Left lung (tissue), 10 donors: Measurements from ENCODE around the gene NR6A1. TPM values are rescaled to one million over a fixed set of nuclear protein-coding genes. Genes with fewer than 3 reads are reported as not detected.

ENCODE experiments used
- ATAC-seq: fragments of 200-7000 bp; cut with Tn5 transposase; one replicate; pipeline ENCODE4 v1.9.1; 2020; ENCODE audit warnings: moderate library complexity
- DNase-seq, 4 donors: peaks; one replicate each; pipeline ENCODE4 v3.0.0-alpha.2; 2013 to 2020
- H3K27ac ChIP-seq, 2 donors: fragments of 200-600 bp; sonication (generic) in 1 of 2; one replicate each; pipeline versions ENCODE4 v1.5.0 to v1.8.0; 2020 to 2021
- H3K27me3 ChIP-seq, 2 donors: fragments of 200-600 bp; sonication (generic) in 1 of 2; one replicate each; pipeline versions ENCODE4 v1.5.0 to v1.8.0; 2020 to 2021
- H3K36me3 ChIP-seq, 2 donors: fragments of 200-600 bp; sonication (generic) in 1 of 2; one replicate each; pipeline versions ENCODE4 v1.5.0 to v1.8.0; 2020 to 2021
- H3K4me1 ChIP-seq, 2 donors: fragments of 200-600 bp; one replicate each; pipeline ENCODE4 v1.8.0; 2021
- H3K4me3 ChIP-seq, 2 donors: fragments of 200-600 bp; sonication (generic) in 1 of 2; one replicate each; pipeline versions ENCODE4 v1.5.0 to v1.8.0; 2020 to 2021; ENCODE audit warnings: mild to moderate bottlenecking in 1 of 2
- H3K9me3 ChIP-seq, 2 donors: fragments of 200-600 bp; sonication (generic) in 1 of 2; one replicate each; pipeline versions ENCODE4 v1.5.0 to v1.8.0; 2020 to 2021
- CTCF ChIP-seq, 2 donors: fragments of 200-600 bp; sonication (generic) in 1 of 2; IDR thresholded peaks; one replicate each; pipeline versions ENCODE4 v1.5.0 to v1.8.0; 2021; ENCODE audit warnings: antibody characterized with exemption in 2 of 2
- intact Hi-C, 2 donors: fragments of 100-400 bp; cut with DNase I; formaldehyde crosslinking; loops; one replicate each; pipeline versions ENCODE4 v1.11.2 to v1.14.2; 2022
- polyA plus RNA-seq, 6 donors: library from polyadenylated mRNA; unstranded; fragments of 120-200 nt; gene quantifications; one replicate each; pipeline ENCODE4 v1.2.1, GENCODE V29; 2013; ENCODE audit not compliant: insufficient read length in 6 of 6
- total RNA-seq, 2 donors: library from RNA; stranded (reverse); fragmentation: NEBNext Ultra II Directional; extraction: Animal tissue kit (Norgen Biotek cat#: 25700); gene quantifications; one replicate each; pipeline ENCODE4 v1.2.1, GENCODE V29; 2021
- donor health status: DM: no; HTN: yes; CAD: no.
- donor health status: DM: no; HTN: no; CAD: no.

The NR6A1 gene
- total and polyA plus RNA-seq, 8 donors, result 1.2 to 4.1 (median 1.7) TPM

- Histone ChIP-seq H3K36me3 (no peaks in the 10 kb centered on the region), H3K27me3 (peaks cover 45 to 79% of the 10 kb centered on the region in 2 donors), H3K4me3 (no peak overlapping the region), H3K9me3 (no peaks in the 10 kb centered on the region), H3K27ac (no peak overlapping the region), H3K4me1 (peaks cover 4 to 8% of the 10 kb centered on the region in 2 donors)
- DNase-seq (peak in 1 of 4 donors; percentile 64), ATAC-seq (no peak)
- TF ChIP-seq CTCF (IDR thresholded peaks at IDR 0.05), result no peak
- intact Hi-C loops, result no loop called here
Measured at GRCh38 chr9:124502711-124503702, 268.1 kb downstream of the NR6A1 start.

DNA sequence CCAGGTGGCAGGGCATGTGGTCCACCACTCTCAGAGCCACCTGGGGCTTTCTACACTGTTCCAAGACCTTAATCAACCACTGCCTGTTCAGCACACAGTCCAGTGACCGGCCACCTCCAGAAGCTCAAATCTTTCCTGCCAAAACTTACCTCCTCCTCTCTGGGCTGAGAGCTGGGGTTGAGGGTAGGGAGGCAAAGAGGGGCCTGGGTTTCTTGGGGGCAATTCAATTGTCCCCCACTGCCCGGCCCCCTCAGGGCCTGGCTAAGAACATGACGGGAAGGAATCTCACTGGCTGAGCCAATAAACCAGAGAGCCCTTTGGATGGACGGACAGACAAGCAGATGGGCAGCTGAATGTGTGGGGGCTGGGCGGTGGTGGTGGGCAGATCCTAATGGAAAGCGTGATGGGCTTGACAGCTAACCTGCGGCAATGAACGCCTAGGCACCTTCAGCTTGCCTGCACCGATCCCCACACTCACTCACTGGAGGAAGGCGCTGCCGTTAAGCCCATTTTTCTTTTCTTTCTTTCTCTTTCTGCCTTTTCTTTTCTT lies 269.3 kb downstream of the NR6A1 start:
- Histone ChIP-seq H3K27me3 (peaks cover 45 to 79% of the 10 kb centered on the region in 2 donors), H3K27ac (no peak overlapping the region), H3K36me3 (no peaks in the 10 kb centered on the region), H3K4me1 (peaks cover 4 to 8% of the 10 kb centered on the region in 2 donors), H3K9me3 (no peaks in the 10 kb centered on the region), H3K4me3 (no peak overlapping the region)
- TF ChIP-seq CTCF (IDR thresholded peaks at IDR 0.05), result no peak
- ATAC-seq, result no peak
- DNase-seq, result peak in 1 of 4 donors; percentile 49
- intact Hi-C loops, result no loop called here

GRCh38 chr9:124500796-124501611 lies 270.1 kb downstream of the NR6A1 start:
- ATAC-seq (no peak), DNase-seq (peak in 1 of 4 donors; percentile 49)
- Histone ChIP-seq H3K36me3 (no peaks in the 10 kb centered on the region), H3K4me3 (no peak overlapping the region), H3K27ac (no peak overlapping the region), H3K27me3 (peaks cover 45 to 73% of the 10 kb centered on the region in 2 donors), H3K4me1 (peaks cover 4 to 8% of the 10 kb centered on the region in 2 donors), H3K9me3 (no peaks in the 10 kb centered on the region)
- intact Hi-C loops, result no loop called here
- TF ChIP-seq CTCF (IDR thresholded peaks at IDR 0.05), result no peak

GRCh38 chr9:124500028-124500795 lies 270.9 kb downstream of the NR6A1 start:
- DNase-seq, result peak in 1 of 4 donors; percentile 72
- Histone ChIP-seq H3K4me1 (peaks cover 4 to 8% of the 10 kb centered on the region in 2 donors), H3K36me3 (no peaks in the 10 kb centered on the region), H3K27me3 (peaks cover 40 to 71% of the 10 kb centered on the region in 2 donors), H3K4me3 (no peak overlapping the region), H3K27ac (no peak overlapping the region), H3K9me3 (no peaks in the 10 kb centered on the region)
- ATAC-seq, result no peak
- no peak for TF ChIP-seq CTCF (IDR thresholded peaks at IDR 0.05)
- intact Hi-C loops, result no loop called here
